HG03139 (cell line): ENCODE results near the gene TSHZ1.

Source experiments
- ATAC-seq: cut with Tn5 transposase; IDR thresholded peaks from one replicate; pipeline ENCODE4 v1.9.1; 2021; ENCODE audit not compliant: unreplicated experiment

The TSHZ1 gene

GRCh38 chr18:75207310-75208154, 3.1 kb upstream of the TSHZ1 start:
- no peak for ATAC-seq

- no peak for ATAC-seq
These were observed 2.3 kb upstream of the TSHZ1 start for GRCh38 chr18:75208155-75208835.

GRCh38 chr18:75208836-75209128, 1.8 kb upstream of the TSHZ1 start:
- ATAC-seq: peak; percentile 13

GRCh38 chr18:75209129-75209950, 1.3 kb upstream of the TSHZ1 start, which contains the start of gene PTGR3:
Gene PTGR3 (minus strand): TSS chr18:75209139. CDS start chr18:75209058, 81 bp downstream.
- peak; percentile 41 for ATAC-seq

- no peak for ATAC-seq
These were observed 692 bp upstream of the TSHZ1 start for GRCh38 chr18:75209951-75210258.

GRCh38 chr18:75211002-75211621, 515 bp downstream of the TSHZ1 start:
- ATAC-seq: no peak

GRCh38 chr18:75211626-75211952, 992 bp downstream of the TSHZ1 start:
- ATAC-seq: no peak

- ATAC-seq: no peak
These were observed 1.6 kb downstream of the TSHZ1 start for GRCh38 chr18:75211953-75212750.

- ATAC-seq: no peak
These were observed 2.1 kb downstream of the TSHZ1 start for GRCh38 chr18:75212751-75213090.

- ATAC-seq: no peak
These were observed 3.2 kb downstream of the TSHZ1 start for GRCh38 chr18:75213611-75214331.

GRCh38 chr18:75214332-75214690, 3.7 kb downstream of the TSHZ1 start:
- no peak for ATAC-seq

- no peak for ATAC-seq
These were observed 4.3 kb downstream of the TSHZ1 start for GRCh38 chr18:75214766-75215510.

- ATAC-seq: no peak
These were observed 5.1 kb downstream of the TSHZ1 start for GRCh38 chr18:75215663-75216062.

- no peak for ATAC-seq
These were observed 5.8 kb downstream of the TSHZ1 start for GRCh38 chr18:75216212-75216910.

GRCh38 chr18:75216911-75217689, 6.5 kb downstream of the TSHZ1 start:
- no peak for ATAC-seq

- ATAC-seq: no peak
These were observed 7.7 kb downstream of the TSHZ1 start for GRCh38 chr18:75218065-75218923.

GRCh38 chr18:75219745-75220375, 9.3 kb downstream of the TSHZ1 start:
- ATAC-seq: no peak
